Heart left ventricle (tissue), 16 donors: ENCODE results near the gene SLC4A1AP. TPM values are rescaled to one million over a fixed set of nuclear protein-coding genes. Genes with fewer than 3 reads are reported as not detected.

Experiments used
- ATAC-seq, 4 donors: fragments of 200-7000 bp; cut with Tn5 transposase; one replicate each; pipeline ENCODE4 v1.9.1; 2020 to 2022; ENCODE audit warnings: moderate library complexity in 4 of 4, mild to moderate bottlenecking in 3 of 4, moderate number of reproducible peaks in 1 of 4
- DNase-seq, 5 donors: peaks; one replicate each; pipeline ENCODE4 v3.0.0-alpha.2; 2020
- H3K27ac ChIP-seq, 12 donors: fragments of 200-600 bp; sonication (generic) in 4 of 12; one replicate each; pipeline versions ENCODE4 v1.5.0 to v1.8.0; 2016 to 2022; ENCODE audit warnings: mild to moderate bottlenecking in 2 of 12
- H3K27me3 ChIP-seq, 9 donors: fragments of 200-600 bp; sonication (generic) in 2 of 9; one replicate each; pipeline versions ENCODE4 v1.5.1 to v1.8.0; 2016 to 2022; ENCODE audit warnings: mild to moderate bottlenecking in 3 of 9
- H3K36me3 ChIP-seq, 9 donors: fragments of 200-600 bp; sonication (generic) in 2 of 9; one replicate each; pipeline versions ENCODE4 v1.5.0 to v1.8.0; 2018 to 2022; ENCODE audit warnings: mild to moderate bottlenecking in 2 of 9
- H3K4me1 ChIP-seq, 12 donors: fragments of 200-600 bp; sonication (generic) in 4 of 12; one replicate each; pipeline versions ENCODE4 v1.5.0 to v1.8.0; 2016 to 2022; ENCODE audit warnings: mild to moderate bottlenecking in 3 of 12
- H3K4me3 ChIP-seq, 12 donors: fragments of 200-600 bp; sonication (generic) in 4 of 12; one replicate each; pipeline versions ENCODE4 v1.5.0 to v1.8.0; 2017 to 2022; ENCODE audit warnings: mild to moderate bottlenecking in 9 of 12, moderate library complexity in 4 of 12
- H3K9me3 ChIP-seq, 12 donors: fragments of 200-600 bp; sonication (generic) in 4 of 12; one replicate each; pipeline versions ENCODE4 v1.5.0 to v1.8.0; 2016 to 2022; ENCODE audit warnings: mild to moderate bottlenecking in 1 of 12
- CTCF ChIP-seq, 12 donors: fragments of 200-600 bp; sonication (generic) in 4 of 12; IDR thresholded peaks; one replicate each; pipeline versions ENCODE4 v1.5.0 to v1.8.0; 2018 to 2022; ENCODE audit warnings: antibody characterized with exemption in 12 of 12, mild to moderate bottlenecking in 5 of 12
- POLR2A ChIP-seq, 2 donors: fragments of 450-650 bp; IDR thresholded peaks; one replicate each; pipeline ENCODE4 v1.6.1; 2017; ENCODE audit warnings: antibody characterized with exemption in 2 of 2, mild to moderate bottlenecking in 2 of 2, moderate library complexity in 2 of 2
- WGBS, 4 donors: extraction: QIAGEN DNeasy Blood & Tissue Kit in 2 of 4; methylation state at CpG; one replicate each; pipeline versions ENCODE4 v1.1.5 to v1.1.7; 2013 to 2018; 5-methylcytosine and 5-hydroxymethylcytosine counted together
- intact Hi-C, 10 donors: fragments of 100-400 bp; cut with DNase I; formaldehyde crosslinking; loops; one replicate each; pipeline versions ENCODE4 v1.11.1 to v1.14.2; 2022
- polyA plus RNA-seq, 2 donors: library from polyadenylated mRNA; stranded (reverse); fragments of 200-250 nt; gene quantifications; one replicate each; pipeline ENCODE4 v1.2.3, GENCODE V29; 2013
- total RNA-seq, 9 donors: library from RNA; depleted of rRNA in 2 of 9; stranded (reverse); fragments of >200 nt in 2 of 9; fragmentation: NEBNext Ultra II Directional in 3 of 9; extraction: Animal tissue kit (Norgen Biotek cat#: 25700) in 3 of 9; gene quantifications; one replicate each; pipeline versions ENCODE4 v1.1.0 to v1.2.4, GENCODE V29; 2016 to 2023
- donor health status: ischemic (EF 13 %, LVEDD 7.1; RV severe dilation, severe dysfunction).
- donor health status: healthy with polysubstance abuse.
- donor health status: DM: no; HTN: yes; CAD: no.
- donor health status: DM: no; HTN: no; CAD: no.
- donor health status: ischemic (EF 25% LVEDD 6.9; RV normal size, moderate dysfunction).
- donor health status: ischemic (EF 25% LVEDD 5.7; RV mildly dilated, moderate dysfunction).
- donor health status: healthy.
- donor health status: DM: yes; HTN: yes; CAD: no.
- donor health status: ischemic (EF 35%, LVEDD 5.7; RV mildly dilated, moderate dysfunction).
- donor health status: nonischemic (EF 11% LVEDD 7.7; RV severe dilation, severe dysfunction).
- donor health status: DM: yes; HTN: yes; CAD: no.
- donor health status: PGD.
- donor health status: ischemic (EF 29% LVEDD 5.4; RV normal size, mild dysfunction).
- donor health status: nonischemic (EF 23%, LVEDD 6.1; RV moderate dilation, normal function).

Gene SLC4A1AP
- total and polyA plus RNA-seq, 11 donors, result 14.9 to 27.8 (median 22.4) TPM

GRCh38 chr2:27724905-27725701 lies 61.4 kb downstream of the SLC4A1AP start:
- Histone ChIP-seq H3K27ac (peak overlapping the region; percentile 13 to 94 (median 73)), H3K4me3 (no peak overlapping the region), H3K36me3 (no peaks in the 10 kb centered on the region), H3K9me3 (no peaks in the 10 kb centered on the region), H3K27me3 (no peaks in the 10 kb centered on the region), H3K4me1 (peaks cover 6 to 67% (median 49%) of the 10 kb centered on the region in 12 donors)
- TF ChIP-seq POLR2A (IDR thresholded peaks at IDR 0.05), result no peak
- TF ChIP-seq CTCF (IDR thresholded peaks at IDR 0.05), result no peak
- ATAC-seq (peak; percentile 31 to 50 (median 38)), DNase-seq (no peak)
- intact Hi-C loops, result loop anchor here (5.0 to 10.0 kb wide), 8 partner anchors 47 to 672 kb away; partner anchors contain the start of genes FOSL2 (in 5 of the 10), MRPL33 (in 4 of the 10), BABAM2 (in 1 of the 10) and RBKS (in 1 of the 10)
- WGBS, 4 donors, result 47 to 65% (median 50%) methylated on average over 5 of the region's 5 CpGs

- no peaks in the 10 kb centered on the region for H3K9me3 ChIP-seq
- DNase-seq, result no peak
- peak overlapping the region in 3 of 12 donors; percentile 13 to 76 (median 65) for H3K27ac ChIP-seq
- no peak for TF ChIP-seq POLR2A (IDR thresholded peaks at IDR 0.05)
- intact Hi-C loops, result loop anchor here in 7 of 10 donors (5.0 to 10.0 kb wide), 4 partner anchors 45 to 668 kb away; partner anchors contain the start of genes FOSL2 (in 4 of the 7), MRPL33 (in 3 of the 7), BABAM2 (in 1 of the 7) and RBKS (in 1 of the 7)
- H3K36me3 ChIP-seq, result no peaks in the 10 kb centered on the region
- no peak overlapping the region for H3K4me3 ChIP-seq
- H3K27me3 ChIP-seq, result no peaks in the 10 kb centered on the region
- peaks cover 7 to 67% (median 56%) of the 10 kb centered on the region in 12 donors for H3K4me1 ChIP-seq
- peak in 1 of 4 donors; percentile 52 for ATAC-seq
- WGBS, 4 donors, result 63 to 88% (median 72%) methylated on average over 9 of the region's 9 CpGs
Measured at GRCh38 chr2:27727257-27727656, 63.6 kb downstream of the SLC4A1AP start.

GRCh38 chr2:27728081-27728858 lies 64.6 kb downstream of the SLC4A1AP start:
- H3K27me3 ChIP-seq, result no peaks in the 10 kb centered on the region
- peak overlapping the region in 11 of 12 donors; percentile 14 to 86 (median 61) for H3K27ac ChIP-seq
- DNase-seq (no peak), ATAC-seq (peak in 1 of 4 donors; percentile 4)
- no peak for TF ChIP-seq POLR2A (IDR thresholded peaks at IDR 0.05)
- TF ChIP-seq CTCF (IDR thresholded peaks at IDR 0.05), result no peak
- 65 to 77% (median 71%) methylated on average over 5 of the region's 5 CpGs for WGBS, 4 donors
- H3K9me3 ChIP-seq, result no peaks in the 10 kb centered on the region
- intact Hi-C loops, result loop anchor here in 7 of 10 donors (5.0 to 10.0 kb wide), 4 partner anchors 44 to 667 kb away; partner anchors contain the start of genes FOSL2 (in 4 of the 7), MRPL33 (in 3 of the 7), BABAM2 (in 1 of the 7) and RBKS (in 1 of the 7)
- H3K4me1 ChIP-seq, result peaks cover 7 to 65% (median 56%) of the 10 kb centered on the region in 12 donors
- no peak overlapping the region for H3K4me3 ChIP-seq
- H3K36me3 ChIP-seq, result no peaks in the 10 kb centered on the region

- Histone ChIP-seq H3K4me3 (no peak overlapping the region), H3K27me3 (no peaks in the 10 kb centered on the region), H3K36me3 (no peaks in the 10 kb centered on the region), H3K4me1 (peaks cover 7 to 56% (median 47%) of the 10 kb centered on the region in 12 donors), H3K9me3 (no peaks in the 10 kb centered on the region), H3K27ac (peak overlapping the region in 9 of 12 donors; percentile 45 to 86 (median 65))
- intact Hi-C loops, result loop anchor here in 7 of 10 donors (5.0 to 10.0 kb wide), 4 partner anchors 43 to 666 kb away; partner anchors contain the start of genes FOSL2 (in 4 of the 7), MRPL33 (in 3 of the 7), BABAM2 (in 1 of the 7) and RBKS (in 1 of the 7)
- WGBS, 4 donors, result 40 to 66% (median 51%) methylated on average over 4 of the region's 4 CpGs
- no peak for TF ChIP-seq POLR2A (IDR thresholded peaks at IDR 0.05)
- no peak for TF ChIP-seq CTCF (IDR thresholded peaks at IDR 0.05)
- ATAC-seq (peak in 1 of 4 donors; percentile 22), DNase-seq (no peak)
Measured at GRCh38 chr2:27729198-27729597, 65.5 kb downstream of the SLC4A1AP start.
